ENCODE data around the gene MOGAT3.

DNA sequence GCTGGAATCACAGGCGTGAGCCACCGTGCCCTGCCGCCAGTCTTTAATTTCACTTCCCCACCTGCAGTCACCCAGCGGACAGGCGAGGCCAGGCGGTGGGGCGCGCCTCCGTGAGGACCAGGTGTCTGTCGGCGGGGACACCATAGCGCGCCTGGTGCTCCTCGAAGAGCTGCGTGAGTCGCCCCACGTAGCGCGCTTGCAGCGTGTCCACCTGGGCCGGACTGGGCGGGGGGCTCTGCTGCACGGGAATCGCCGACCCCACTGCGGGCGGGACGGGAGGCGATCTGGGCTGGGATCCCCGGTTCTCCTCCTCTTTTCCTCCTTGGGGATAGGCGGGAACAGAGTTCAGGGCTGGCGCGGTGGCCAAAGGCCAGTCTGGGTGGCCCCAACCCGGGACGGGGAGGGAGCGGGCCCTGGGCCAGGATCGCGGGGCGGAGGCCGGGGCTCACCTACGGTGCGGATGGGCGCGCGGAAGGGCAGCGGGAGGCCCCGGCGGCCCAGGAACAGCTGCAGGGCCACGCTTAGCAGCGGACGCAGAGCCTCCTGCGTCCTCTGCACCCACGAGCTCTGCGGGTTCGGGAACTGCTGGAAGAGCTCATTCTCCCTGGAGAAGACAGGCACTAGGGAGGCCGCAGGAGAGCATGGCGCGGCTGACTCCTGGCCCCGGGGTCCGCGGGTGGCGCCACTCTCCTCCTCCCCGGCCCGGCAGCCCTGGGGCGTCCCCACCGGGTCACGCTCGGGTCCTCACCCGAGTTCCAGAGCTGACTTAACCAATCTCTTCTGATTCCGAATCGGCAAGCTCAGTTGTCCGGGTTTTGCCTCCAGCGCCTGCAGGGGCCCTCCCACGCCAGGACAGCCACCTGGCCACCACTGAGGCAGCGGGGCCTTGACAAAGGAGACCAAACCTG lies 1.1 kb upstream of the MOGAT3 start:
- no peak for TF ChIP-seq POLR2A (IDR thresholded peaks at IDR 0.05; ENCODE audit: low read depth, low read length)
- no peak for TF ChIP-seq POLR2AphosphoS5 (IDR thresholded peaks at IDR 0.05; ENCODE audit: low read depth, low read length)
- TF ChIP-seq TAF1 (IDR thresholded peaks at IDR 0.05; ENCODE audit: borderline replicate concordance, low read depth, low read length): no peak
